GM12892 (cell line): Measurements from ENCODE around the gene CAMK2D.

Experiments
- POLR2A ChIP-seq: IDR thresholded peaks from 2 replicates; pipeline ENCODE4 v1.6.1; 2011; ENCODE audit warnings: low read depth, low read length, control low read depth
- POLR2AphosphoS5 ChIP-seq: IDR thresholded peaks from 2 replicates; pipeline ENCODE4 v1.6.1; 2011; ENCODE audit warnings: low read depth, low read length, control low read depth
- TAF1 ChIP-seq: IDR thresholded peaks from 2 replicates; pipeline ENCODE4 v1.6.1; 2011; ENCODE audit warnings: low read depth, mild to moderate bottlenecking, control low read depth, low read length, borderline replicate concordance

- TF ChIP-seq POLR2AphosphoS5 (no peak), TAF1 (no peak), POLR2A (no peak)
Observed at GRCh38 chr4:113407409-113407808, 354.1 kb downstream of the CAMK2D start.
